A673 (cell line): ENCODE data around the gene RAD1.

ENCODE experiments used
- CTCF ChIP-seq: fragments of 300-800, 200-600 bp; sonication (generic); conservative IDR thresholded peaks from 2 replicates; pipeline ENCODE4 v1.5.1; 2017; ENCODE audit warnings: low read depth, mild to moderate bottlenecking, antibody characterized with exemption, low read length, moderate library complexity, mixed read lengths
- EZH2 ChIP-seq: fragments of 200-600 bp; sonication (generic); IDR thresholded peaks from 2 replicates; pipeline ENCODE4 v1.6.1; 2017; ENCODE audit warnings: borderline replicate concordance, low read depth, mild to moderate bottlenecking, mixed read lengths, antibody characterized with exemption, low read length; ENCODE audit not compliant: poor library complexity, severe bottlenecking

GRCh38 chr5:34927785-34928184 is 12.5 kb upstream of the RAD1 start:
- TF ChIP-seq CTCF (no peak), EZH2 (no peak)
